ENCODE measurements around the gene CIITA. TPM values are rescaled to one million over a fixed set of nuclear protein-coding genes. Genes with fewer than 3 reads are reported as not detected.
A peak's percentile ranks its signal among the peaks of the same experiment; 100 is the strongest.
"Not testable (repeated sequence)": the region's sequence is repeated elsewhere in the genome, so short reads cannot be mapped to it uniquely, and the experiment has no call there.

The CIITA gene
- total RNA-seq, 2 donors from 2014 or later = 25.2 to 31.0 TPM

GRCh38 chr16:10921536-10922327 is 44.7 kb downstream of the CIITA start:
- Histone ChIP-seq H3K36me3 (peaks cover 10% of the 10 kb centered on the region), H3K4me1 (ENCODE audit: control insufficient read depth in 1 of 2, low read depth in 2 of 2) (peaks cover 23 to 59% of the 10 kb centered on the region in 2 donors), H3K4me3 (no peak overlapping the region), H3K9me3 (no peaks in the 10 kb centered on the region), H3K27me3 (replicated peaks; ENCODE audit: insufficient read depth) (no peaks in the 10 kb centered on the region), H3K27ac (peak overlapping the region; percentile 75 to 84)
- DNase-seq (ENCODE audit: low spot score) (peak; percentile 34), ATAC-seq (ENCODE audit: insufficient number of reproducible peaks, low FRiP score, low read depth) (peak; percentile 17)
- TF ChIP-seq CTCF (IDR thresholded peaks at IDR 0.05) = no peak

DNA sequence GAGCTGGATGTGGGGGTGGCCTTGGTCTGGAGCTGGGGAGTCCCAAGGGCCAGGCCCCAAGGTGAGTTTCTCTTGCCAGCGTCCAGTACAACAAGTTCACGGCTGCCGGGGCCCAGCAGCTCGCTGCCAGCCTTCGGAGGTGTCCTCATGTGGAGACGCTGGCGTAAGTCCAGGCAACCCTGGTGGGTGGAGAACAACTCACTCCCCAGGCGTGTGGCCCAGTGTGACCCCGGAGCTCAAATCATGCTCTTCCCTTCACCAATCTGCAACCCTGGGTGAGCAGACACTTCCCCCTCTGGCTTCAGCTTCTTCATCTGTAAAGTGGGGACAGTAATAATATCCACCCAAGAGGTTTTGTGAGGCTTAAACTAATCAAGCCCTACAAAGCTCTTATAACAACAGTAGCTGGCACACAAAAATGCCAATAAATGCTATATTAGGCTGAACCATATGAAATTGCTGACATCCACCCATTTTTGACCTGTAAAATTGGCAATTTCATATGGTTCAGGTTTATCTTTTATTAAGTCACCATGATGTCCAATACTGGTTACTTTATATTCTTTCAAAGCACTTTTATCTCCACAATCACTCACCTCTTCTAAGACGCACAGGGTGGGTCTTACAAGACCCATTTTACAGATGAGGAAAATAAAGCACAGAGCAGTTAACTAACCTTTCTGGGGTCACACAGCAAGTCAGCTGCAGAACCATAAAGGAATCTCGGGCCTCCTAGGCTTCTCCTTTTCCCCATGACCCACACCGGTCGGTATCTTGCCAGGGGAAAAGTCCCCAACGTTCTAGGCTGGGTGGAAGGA is 45.5 kb downstream of the CIITA start:
- H3K4me1 ChIP-seq (ENCODE audit: control insufficient read depth in 1 of 2, low read depth in 2 of 2) = peaks cover 23 to 59% of the 10 kb centered on the region in 2 donors
- no peak overlapping the region for H3K4me3 ChIP-seq
- H3K27ac ChIP-seq = peak overlapping the region; percentile 75 to 84
- ATAC-seq (ENCODE audit: insufficient number of reproducible peaks, low FRiP score, low read depth) = no peak
- no peak for TF ChIP-seq CTCF (IDR thresholded peaks at IDR 0.05)
- peaks cover 18% of the 10 kb centered on the region for H3K36me3 ChIP-seq
- H3K27me3 ChIP-seq (replicated peaks; ENCODE audit: insufficient read depth) = no peaks in the 10 kb centered on the region
- DNase-seq (ENCODE audit: low spot score) = peak; percentile 82
- no peaks in the 10 kb centered on the region for H3K9me3 ChIP-seq

- H3K27me3 ChIP-seq (replicated peaks; ENCODE audit: insufficient read depth) = no peaks in the 10 kb centered on the region
- TF ChIP-seq CTCF (IDR thresholded peaks at IDR 0.05) = no peak
- DNase-seq (ENCODE audit: low spot score) = no peak
- peak overlapping the region; percentile 75 to 84 for H3K27ac ChIP-seq
- no peaks in the 10 kb centered on the region for H3K9me3 ChIP-seq
- H3K4me1 ChIP-seq (ENCODE audit: control insufficient read depth in 1 of 2, low read depth in 2 of 2) = peaks cover 23 to 53% of the 10 kb centered on the region in 2 donors
- no peak for ATAC-seq (ENCODE audit: insufficient number of reproducible peaks, low FRiP score, low read depth)
- peaks cover 25% of the 10 kb centered on the region for H3K36me3 ChIP-seq
- H3K4me3 ChIP-seq = no peak overlapping the region
Observed at GRCh38 chr16:10923146-10923649, 46.2 kb downstream of the CIITA start.

- TF ChIP-seq CTCF (IDR thresholded peaks at IDR 0.05) = no peak
- H3K27me3 ChIP-seq (replicated peaks; ENCODE audit: insufficient read depth) = no peaks in the 10 kb centered on the region
- H3K4me3 ChIP-seq = no peak overlapping the region
- no peaks in the 10 kb centered on the region for H3K9me3 ChIP-seq
- H3K4me1 ChIP-seq (ENCODE audit: control insufficient read depth in 1 of 2, low read depth in 2 of 2) = peaks cover 23 to 49% of the 10 kb centered on the region in 2 donors
- DNase-seq (ENCODE audit: low spot score) (peak; percentile 31), ATAC-seq (ENCODE audit: insufficient number of reproducible peaks, low FRiP score, low read depth) (no peak)
- H3K36me3 ChIP-seq = peaks cover 30% of the 10 kb centered on the region
- H3K27ac ChIP-seq = peak overlapping the region; percentile 75 to 84
Observed at GRCh38 chr16:10923650-10924214, 46.7 kb downstream of the CIITA start.

DNA sequence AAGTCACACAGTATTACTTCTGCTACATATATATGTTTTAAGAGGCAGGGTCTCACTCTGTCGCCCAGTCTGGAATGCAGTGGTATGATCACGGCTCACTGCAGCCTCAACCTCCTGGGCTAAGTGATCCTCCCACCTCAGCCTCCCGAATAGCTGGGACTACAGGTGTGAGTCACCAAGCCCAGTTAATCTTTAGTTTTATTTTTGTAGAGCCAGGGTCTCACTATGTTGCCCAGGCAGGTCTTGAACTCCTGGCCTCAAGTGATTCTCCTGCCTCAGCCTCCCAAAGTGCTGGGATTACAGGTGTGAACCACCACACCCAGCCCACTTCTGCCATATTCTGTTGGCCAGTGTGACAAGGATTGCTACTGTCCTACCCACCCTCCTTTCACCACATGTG is 48.3 kb downstream of the CIITA start:
- not testable (repeated sequence) for ATAC-seq (ENCODE audit: insufficient number of reproducible peaks, low FRiP score, low read depth); DNase-seq (ENCODE audit: low spot score); H3K4me3 ChIP-seq; H3K27me3 ChIP-seq (replicated peaks; ENCODE audit: insufficient read depth); H3K9me3 ChIP-seq
- Histone ChIP-seq H3K4me1 (ENCODE audit: control insufficient read depth in 1 of 2, low read depth in 2 of 2) (peaks cover 31 to 62% of the 10 kb centered on the region in 2 donors), H3K27ac (peak overlapping the region in 1 of 2 donors; percentile 84), H3K36me3 (peaks cover 30% of the 10 kb centered on the region)
